H1 (cell line): Measurements from ENCODE around the gene MOB2. TPM values are rescaled to one million over a fixed set of nuclear protein-coding genes. Genes with fewer than 3 reads are reported as not detected.

Experiments
- CTCF ChIA-PET: fragments of 300-600 bp; sonication (Branson Sonifier 250); formaldehyde crosslinking; loops from one replicate; lab custom pipeline; 2021; ENCODE audit not compliant: partially characterized antibody; lab: Charles Lee
- POLR2A ChIA-PET: fragments of 300-600 bp; sonication (Branson Sonifier 250); formaldehyde crosslinking; loops from one replicate; lab custom pipeline; 2021; ENCODE audit warnings: inconsistent platforms; ENCODE audit not compliant: partially characterized antibody; lab: Charles Lee
- DNase-seq, 2 experiments: peaks; one replicate each; pipeline versions ENCODE4 v3.0.0 to v3.0.0-alpha.2; 2010 to 2022; ENCODE audit warnings: low spot score in 2 of 2, low read depth in 1 of 2, mixed read lengths in 1 of 2
- FAIRE-seq: peaks from 2 replicates; lab custom pipeline; 2011; peaks lifted over from hg19 to GRCh38; lab: Jason Lieb, UNC
- H2AFZ ChIP-seq: 2 replicates; pipeline ENCODE4 v1.8.1; 2012; ENCODE audit warnings: low read length, inconsistent platforms
- H2AK5ac ChIP-seq: 2 replicates; pipeline ENCODE4 v1.6.1; 2013; ENCODE audit warnings: low read depth, low read length
- H2BK120ac ChIP-seq: replicated peaks from 2 replicates; pipeline ENCODE3; 2013; ENCODE audit warnings: low read depth, low read length, inconsistent platforms
- H2BK12ac ChIP-seq: 2 replicates; pipeline ENCODE4 v1.6.1; 2013; ENCODE audit warnings: low read depth, low read length
- H2BK15ac ChIP-seq: 2 replicates; pipeline ENCODE4 v1.6.1; 2013; ENCODE audit warnings: low read length
- H2BK20ac ChIP-seq: 2 replicates; pipeline ENCODE4 v1.6.1; 2013; ENCODE audit warnings: low read length
- H2BK5ac ChIP-seq: 2 replicates; pipeline ENCODE4 v1.6.1; 2013; ENCODE audit warnings: low read depth, low read length
- H3K14ac ChIP-seq: 2 replicates; pipeline ENCODE4 v1.6.1; 2013; ENCODE audit warnings: inconsistent platforms; ENCODE audit not compliant: insufficient read length
- H3K18ac ChIP-seq: 2 replicates; pipeline ENCODE4 v1.6.1; 2013; ENCODE audit warnings: low read length; ENCODE audit errors: extremely low read depth
- H3K23ac ChIP-seq: 2 replicates; pipeline ENCODE4 v1.6.1; 2013; ENCODE audit warnings: inconsistent platforms; ENCODE audit not compliant: insufficient read length
- H3K23me2 ChIP-seq: 2 replicates; pipeline ENCODE4 v1.6.1; 2013; ENCODE audit warnings: low read depth, low read length
- H3K27ac ChIP-seq: 2 replicates; pipeline ENCODE4 v1.6.1; 2011; ENCODE audit warnings: low read depth, low read length, inconsistent platforms
- H3K27me3 ChIP-seq, 4 experiments: replicated peaks in 1 of 4; 1 replicate in 1 of 4; 2 replicates in 3 of 4; pipeline versions ENCODE4 v1.6.1 to v1.8.1; 2011 to 2013; ENCODE audit warnings: low read length in 3 of 4, mild to moderate bottlenecking in 3 of 4, inconsistent platforms in 2 of 4, mixed read lengths in 2 of 4, moderate library complexity in 1 of 4; ENCODE audit not compliant: control insufficient read depth in 3 of 4, insufficient read depth in 3 of 4; ENCODE audit errors: extremely low read depth in 1 of 4
- H3K36me3 ChIP-seq, 4 experiments: 2 replicates each; pipeline versions ENCODE4 v1.6.1 to v1.8.1; 2011 to 2013; ENCODE audit warnings: mild to moderate bottlenecking in 4 of 4, low read length in 3 of 4, moderate library complexity in 2 of 4, control low read depth in 1 of 4, inconsistent platforms in 1 of 4; ENCODE audit not compliant: insufficient read depth in 4 of 4, control insufficient read depth in 2 of 4
- H3K4ac ChIP-seq: replicated peaks from 2 replicates; pipeline ENCODE3; 2013; ENCODE audit warnings: low read length, low read depth, mixed read lengths, inconsistent platforms; ENCODE audit not compliant: insufficient read length
- H3K4me1 ChIP-seq, 4 experiments: replicated peaks in 1 of 4; 1 replicate in 1 of 4; 2 replicates in 3 of 4; pipeline versions ENCODE4 v1.6.1 to v1.8.1; 2011 to 2013; ENCODE audit warnings: low read length in 3 of 4, inconsistent platforms in 2 of 4, mixed read lengths in 1 of 4; ENCODE audit not compliant: insufficient read depth in 4 of 4, control insufficient read depth in 3 of 4
- H3K4me2 ChIP-seq, 2 experiments: 2 replicates each; pipeline versions ENCODE4 v1.6.1 to v1.8.1; 2011 to 2013; ENCODE audit warnings: low read depth in 2 of 2, low read length in 2 of 2, control low read depth in 1 of 2, inconsistent platforms in 1 of 2, mild to moderate bottlenecking in 1 of 2; ENCODE audit not compliant: insufficient read depth in 1 of 2
- H3K4me3 ChIP-seq, 4 experiments: fragments of 200-600, 300-600 bp in 1 of 4; sonication (generic), shearing (Covaris generic), sonication (Bioruptor Twin) in 1 of 4; 2 replicates each; pipeline versions ENCODE4 v1.5.1 to v1.8.1; 2011 to 2016; ENCODE audit warnings: low read length in 4 of 4, low read depth in 3 of 4, control low read depth in 2 of 4, inconsistent platforms in 2 of 4, mild to moderate bottlenecking in 2 of 4, mixed read lengths in 1 of 4, moderate library complexity in 1 of 4; ENCODE audit not compliant: insufficient read depth in 2 of 4; ENCODE audit errors: extremely low read depth in 1 of 4
- H3K56ac ChIP-seq: replicated peaks from 2 replicates; pipeline ENCODE3; 2013; ENCODE audit warnings: low read depth, mild to moderate bottlenecking, mixed read lengths, low read length, inconsistent platforms; ENCODE audit not compliant: insufficient read length
- H3K79me1 ChIP-seq: 2 replicates; pipeline ENCODE4 v1.6.1; 2013; ENCODE audit warnings: low read depth, low read length, control low read depth
- H3K79me2 ChIP-seq, 2 experiments: 2 replicates each; pipeline versions ENCODE4 v1.6.1 to v1.8.1; 2012 to 2013; ENCODE audit warnings: low read length in 2 of 2, mild to moderate bottlenecking in 2 of 2, inconsistent platforms in 1 of 2; ENCODE audit not compliant: insufficient read depth in 2 of 2, control insufficient read depth in 1 of 2
- H3K9ac ChIP-seq, 4 experiments: replicated peaks in 1 of 4; 1 replicate in 1 of 4; 2 replicates in 3 of 4; pipeline versions ENCODE4 v1.6.1 to v1.8.1; 2011 to 2013; ENCODE audit warnings: low read depth in 3 of 4, low read length in 3 of 4, control low read depth in 2 of 4, mild to moderate bottlenecking in 2 of 4, moderate library complexity in 2 of 4, inconsistent platforms in 1 of 4; ENCODE audit errors: extremely low read depth in 1 of 4
- H3K9me3 ChIP-seq, 2 experiments: 2 replicates each; pipeline versions ENCODE4 v1.6.1 to v1.8.1; 2012 to 2013; ENCODE audit warnings: mild to moderate bottlenecking in 2 of 2, moderate library complexity in 2 of 2, control low read depth in 1 of 2, inconsistent platforms in 1 of 2, low read depth in 1 of 2, low read length in 1 of 2, mixed read lengths in 1 of 2; ENCODE audit not compliant: insufficient read depth in 2 of 2
- H4K20me1 ChIP-seq, 2 experiments: replicated peaks in 1 of 2; 2 replicates each; pipeline versions ENCODE3 to v1.8.1; 2011 to 2013; ENCODE audit warnings: inconsistent platforms in 2 of 2, low read length in 2 of 2, mild to moderate bottlenecking in 1 of 2; ENCODE audit not compliant: insufficient read depth in 2 of 2, control insufficient read depth in 1 of 2
- H4K5ac ChIP-seq: 2 replicates; pipeline ENCODE4 v1.6.1; 2013; ENCODE audit warnings: low read length, low read depth, mixed read lengths, inconsistent platforms; ENCODE audit not compliant: insufficient read length
- H4K8ac ChIP-seq: 2 replicates; pipeline ENCODE4 v1.8.0; 2013; ENCODE audit warnings: mild to moderate bottlenecking, moderate library complexity, low read length, inconsistent platforms; ENCODE audit not compliant: insufficient read depth; ENCODE audit errors: extremely low read depth
- H4K91ac ChIP-seq: replicated peaks from 2 replicates; pipeline ENCODE3; 2013; ENCODE audit warnings: low read length, mixed read lengths, inconsistent platforms; ENCODE audit not compliant: insufficient read length
- EGR1 ChIP-seq: IDR thresholded peaks from 2 replicates; pipeline ENCODE4 v1.6.1; 2011; ENCODE audit warnings: low read depth, low read length, borderline replicate concordance
- EP300 ChIP-seq, 2 experiments: IDR thresholded peaks; 1 replicate in 1 of 2; 2 replicates in 1 of 2; pipeline ENCODE4 v1.6.1; 2011 to 2012; ENCODE audit warnings: low read depth in 2 of 2, low read length in 2 of 2, mild to moderate bottlenecking in 2 of 2, borderline replicate concordance in 1 of 2, inconsistent platforms in 1 of 2, moderate library complexity in 1 of 2
- FOSL1 ChIP-seq: IDR thresholded peaks from 2 replicates; pipeline ENCODE4 v1.6.1; 2011; ENCODE audit warnings: mild to moderate bottlenecking, low read depth, low read length, moderate library complexity; ENCODE audit not compliant: insufficient read depth
- GTF2F1 ChIP-seq: IDR thresholded peaks from 2 replicates; pipeline ENCODE4 v1.6.1; 2012; ENCODE audit warnings: low read depth, low read length, improper control_type of control experiment, borderline replicate concordance
- HDAC2 ChIP-seq, 2 experiments: fragments of 300-600 bp in 1 of 2; sonication (generic) in 1 of 2; IDR thresholded peaks; 2 replicates each; pipeline ENCODE4 v1.6.1; 2011 to 2012; ENCODE audit warnings: low read depth in 2 of 2, low read length in 2 of 2, mild to moderate bottlenecking in 2 of 2, moderate library complexity in 2 of 2, borderline replicate concordance in 1 of 2, inconsistent platforms in 1 of 2
- MAX ChIP-seq: IDR thresholded peaks from 2 replicates; pipeline ENCODE4 v1.6.1; 2012; ENCODE audit warnings: inconsistent platforms
- RAD21 ChIP-seq, 2 experiments: IDR thresholded peaks in 1 of 2; conservative IDR thresholded peaks in 1 of 2; 2 replicates each; pipeline ENCODE4 v1.6.1; 2011; ENCODE audit warnings: low read depth in 2 of 2, low read length in 2 of 2, improper control_type of control experiment in 1 of 2, inconsistent platforms in 1 of 2, mild to moderate bottlenecking in 1 of 2, moderate library complexity in 1 of 2
- RNF2 ChIP-seq: fragments of 200-900, 300-1000 bp; sonication (generic); IDR thresholded peaks from 2 replicates; pipeline ENCODE4 v1.7.1; 2016; ENCODE audit warnings: borderline replicate concordance, low read depth, mild to moderate bottlenecking, antibody characterized with exemption, low read length; ENCODE audit not compliant: poor library complexity, severe bottlenecking; ENCODE audit errors: missing control alignments
- TAF7 ChIP-seq: optimal IDR thresholded peaks from 2 replicates; pipeline ENCODE3; 2011; ENCODE audit warnings: low read depth, mild to moderate bottlenecking, inconsistent platforms, low read length, moderate library complexity, borderline replicate concordance
- TEAD4 ChIP-seq: IDR thresholded peaks from 2 replicates; pipeline ENCODE4 v1.6.1; 2012; ENCODE audit warnings: low read depth, low read length, inconsistent platforms, mixed read lengths
- WGBS, 2 experiments: shearing (Covaris generic) in 1 of 2; methylation state at CpG; one replicate each; pipeline versions ENCODE4 v1.1.6 to v1.1.7; 2013 to 2015; ENCODE audit warnings: low lambda C conversion rate in 2 of 2, mixed read lengths in 2 of 2, inconsistent platforms in 1 of 2, low coverage in 1 of 2, missing lambda C conversion rate in 1 of 2; ENCODE audit not compliant: insufficient replicate concordance in 2 of 2, insufficient coverage in 1 of 2, insufficient read length in 1 of 2; ENCODE audit errors: extremely low coverage in 1 of 2, missing lambda C conversion rate in 1 of 2; 5-methylcytosine and 5-hydroxymethylcytosine counted together
- polyA plus RNA-seq, 7 experiments: library from polyadenylated mRNA; depleted of rRNA in 3 of 7; stranded (reverse) in 5 of 7; unstranded in 2 of 7; fragments of >200 nt in 5 of 7; fragments of 200-250 nt in 2 of 7; gene quantifications; 1 replicate in 5 of 7; 2 replicates in 1 of 7; 4 replicates in 1 of 7; pipeline versions ENCODE4 v1.2.1 to v1.2.3, GENCODE V29; 2011 to 2013; ENCODE audit warnings: missing spikeins in 2 of 7, mixed read lengths in 2 of 7
- total RNA-seq: library from RNA; stranded (reverse); fragmentation: NEBNext Ultra II Directional; extraction: Animal tissue kit (Norgen Biotek cat#: 25700); gene quantifications from 2 replicates; pipeline ENCODE4 v1.2.1, GENCODE V29; 2021
- TF ChIP-seq, protein P1 (sequence below): IDR thresholded peaks from 2 replicates; pipeline ENCODE4 v1.6.1; 2011; ENCODE audit warnings: low read depth, mild to moderate bottlenecking, low read length; ENCODE audit not compliant: insufficient read depth

MOB2 gene
- total and polyA plus RNA-seq, 2 of the 8 experiments (the other 6 are each of a cell fraction or from before 2014, with no cell fraction given): 18.6 to 28.2 TPM

GRCh38 chr11:1453611-1454034 is 33.0 kb downstream of the MOB2 start:
- no peak overlapping the region for H2BK15ac ChIP-seq
- TF ChIP-seq, protein P1, sequence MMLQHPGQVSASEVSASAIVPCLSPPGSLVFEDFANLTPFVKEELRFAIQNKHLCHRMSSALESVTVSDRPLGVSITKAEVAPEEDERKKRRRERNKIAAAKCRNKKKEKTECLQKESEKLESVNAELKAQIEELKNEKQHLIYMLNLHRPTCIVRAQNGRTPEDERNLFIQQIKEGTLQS: no peak
- no peak for TF ChIP-seq TAF7
- TF ChIP-seq EGR1: no peak
- TF ChIP-seq GTF2F1: no peak
- no peak for TF ChIP-seq EP300 (IDR thresholded peaks at IDR 0.05; ENCODE audit: borderline replicate concordance in 1 of 2, low read depth in 2 of 2, low read length in 2 of 2)
- TF ChIP-seq FOSL1: no peak
- TF ChIP-seq TEAD4: no peak
- no peak for TF ChIP-seq RNF2
- TF ChIP-seq HDAC2 (IDR thresholded peaks at IDR 0.05; ENCODE audit: borderline replicate concordance in 1 of 2, low read depth in 2 of 2, low read length in 2 of 2): no peak
- peak; percentile 33 to 51 for TF ChIP-seq RAD21 (IDR thresholded peaks at IDR 0.05 in 1 of 2, conservative IDR thresholded peaks at IDR 0.05 in 1 of 2; ENCODE audit: low read depth in 2 of 2, low read length in 2 of 2)
- TF ChIP-seq MAX: 0 out of 2 replicates have a peak, but pooled peaks have one; percentile 16

More at GRCh38 chr11:1453611-1454034, 33.0 kb downstream of the MOB2 start:
- Histone ChIP-seq H3K9ac (no peak overlapping the region), H3K36me3 (peaks cover 0 to 11% (median 6%) of the 10 kb centered on the region in 4 experiments; a peak in 4 of 8 replicates), H4K5ac (no peak overlapping the region), H3K79me1 (peaks cover 5% of the 10 kb centered on the region; the same call in 1 of the 2 replicates), H3K4me1 (peaks cover 0 to 5% (median under 1%) of the 10 kb centered on the region in 4 experiments; a peak in 1 of 7 replicates), H4K20me1 (peaks cover 0 to 13% of the 10 kb centered on the region in 2 experiments), H2BK120ac (no peak overlapping the region), H2BK12ac (no peak overlapping the region), H2AK5ac (no peak overlapping the region), H2AFZ (no peak overlapping the region), H4K91ac (no peak overlapping the region), H3K4me3 (no peak overlapping the region), H3K14ac (no peak overlapping the region), H3K4ac (no peak overlapping the region), H2BK20ac (no peak overlapping the region), H3K23me2 (no peaks in the 10 kb centered on the region), H2BK5ac (no peak overlapping the region), H4K8ac (no peak overlapping the region), H3K27ac (no peak overlapping the region), H3K9me3 (no peaks in the 10 kb centered on the region), H3K4me2 (no peak overlapping the region), H3K18ac (no peak overlapping the region), H3K79me2 (no peaks in the 10 kb centered on the region), H3K56ac (no peak overlapping the region), H3K27me3 (no peaks in the 10 kb centered on the region), H3K23ac (no peak overlapping the region)
- CTCF ChIA-PET: interaction anchor here (0.6 to 3.3 kb wide), 11 partner anchors 10 to 164 kb away, joined by 3 to 17 read pairs (median 5); no protein-coding TSS in a partner anchor
- peak; percentile 17 to 74 for DNase-seq
- no peak for FAIRE-seq
- POLR2A ChIA-PET: no interaction called here
- 75% methylated on average over 17 of the region's 17 CpGs; no CpG with 5 or more reads in 1 of the 2 experiments for WGBS, 2 experiments
